ENCODE results near the gene BICD1. TPM values are rescaled to one million over a fixed set of nuclear protein-coding genes. Genes with fewer than 3 reads are reported as not detected.

Gene BICD1
- total RNA-seq, 1 donor from 2014 or later: 561 TPM

GRCh38 chr12:32413412-32413811 is 306.8 kb downstream of the BICD1 start:
- Mint-ChIP-seq H3K9me3 (ENCODE audit: unreplicated experiment) (peaks cover 6% of the 10 kb centered on the region), H3K27me3 (ENCODE audit: unreplicated experiment) (peaks cover 6% of the 10 kb centered on the region), H3K4me3 (ENCODE audit: unreplicated experiment) (no peak overlapping the region), H3K4me1 (ENCODE audit: low read depth, unreplicated experiment) (peaks cover 6% of the 10 kb centered on the region), H3K36me3 (ENCODE audit: unreplicated experiment) (no peaks in the 10 kb centered on the region), H3K27ac (ENCODE audit: unreplicated experiment) (no peak overlapping the region)
- DNase-seq: no peak
- TF ChIP-seq CTCF (IDR thresholded peaks at IDR 0.05; ENCODE audit: partially characterized antibody, unreplicated experiment): no peak

- H3K27ac Mint-ChIP-seq (ENCODE audit: unreplicated experiment): no peak overlapping the region
- peaks cover 5% of the 10 kb centered on the region for H3K36me3 Mint-ChIP-seq (ENCODE audit: unreplicated experiment)
- no peak for DNase-seq
- peaks cover 3% of the 10 kb centered on the region for H3K9me3 Mint-ChIP-seq (ENCODE audit: unreplicated experiment)
- H3K4me3 Mint-ChIP-seq (ENCODE audit: unreplicated experiment): no peak overlapping the region
- peaks cover 8% of the 10 kb centered on the region for H3K4me1 Mint-ChIP-seq (ENCODE audit: low read depth, unreplicated experiment)
- peaks cover 10% of the 10 kb centered on the region for H3K27me3 Mint-ChIP-seq (ENCODE audit: unreplicated experiment)
- TF ChIP-seq CTCF (IDR thresholded peaks at IDR 0.05; ENCODE audit: partially characterized antibody, unreplicated experiment): no peak
Measured at GRCh38 chr12:32418221-32418620, 311.6 kb downstream of the BICD1 start.

GRCh38 chr12:32418903-32419519 is 312.4 kb downstream of the BICD1 start:
- peaks cover 2% of the 10 kb centered on the region for H3K4me1 Mint-ChIP-seq (ENCODE audit: low read depth, unreplicated experiment)
- no peak for DNase-seq
- H3K27ac Mint-ChIP-seq (ENCODE audit: unreplicated experiment): no peak overlapping the region

GRCh38 chr12:32419520-32419960 is 312.9 kb downstream of the BICD1 start:
- Mint-ChIP-seq H3K27ac (ENCODE audit: unreplicated experiment) (no peak overlapping the region), H3K36me3 (ENCODE audit: unreplicated experiment) (peaks cover 10% of the 10 kb centered on the region), H3K4me1 (ENCODE audit: low read depth, unreplicated experiment) (peaks cover 2% of the 10 kb centered on the region), H3K9me3 (ENCODE audit: unreplicated experiment) (peaks cover under 1% of the 10 kb centered on the region), H3K27me3 (ENCODE audit: unreplicated experiment) (peaks cover 8% of the 10 kb centered on the region), H3K4me3 (ENCODE audit: unreplicated experiment) (no peak overlapping the region)
- TF ChIP-seq CTCF (IDR thresholded peaks at IDR 0.05; ENCODE audit: partially characterized antibody, unreplicated experiment): no peak
- no peak for DNase-seq

More at GRCh38 chr12:32418903-32419519, 312.4 kb downstream of the BICD1 start:
- Mint-ChIP-seq H3K36me3 (ENCODE audit: unreplicated experiment) (peaks cover 10% of the 10 kb centered on the region), H3K9me3 (ENCODE audit: unreplicated experiment) (no peaks in the 10 kb centered on the region), H3K27me3 (ENCODE audit: unreplicated experiment) (peaks cover 8% of the 10 kb centered on the region), H3K4me3 (ENCODE audit: unreplicated experiment) (no peak overlapping the region)
- TF ChIP-seq CTCF (IDR thresholded peaks at IDR 0.05; ENCODE audit: partially characterized antibody, unreplicated experiment): no peak

- Mint-ChIP-seq H3K36me3 (ENCODE audit: unreplicated experiment) (peaks cover 10% of the 10 kb centered on the region), H3K27me3 (ENCODE audit: unreplicated experiment) (peaks cover 8% of the 10 kb centered on the region), H3K4me1 (ENCODE audit: low read depth, unreplicated experiment) (peaks cover 2% of the 10 kb centered on the region)
Measured at GRCh38 chr12:32420356-32420755, 313.7 kb downstream of the BICD1 start.

More at GRCh38 chr12:32420356-32420755, 313.7 kb downstream of the BICD1 start:
- Mint-ChIP-seq H3K27ac (ENCODE audit: unreplicated experiment) (no peak overlapping the region), H3K4me3 (ENCODE audit: unreplicated experiment) (no peak overlapping the region), H3K9me3 (ENCODE audit: unreplicated experiment) (peaks cover 2% of the 10 kb centered on the region)
- no peak for DNase-seq
- no peak for TF ChIP-seq CTCF (IDR thresholded peaks at IDR 0.05; ENCODE audit: partially characterized antibody, unreplicated experiment)

All from glutamatergic neuron (in vitro differentiated cells).